ENCODE measurements around the gene MRPS18B.
A peak's percentile ranks its signal among the peaks of the same experiment; 100 is the strongest.

- TF ChIP-seq POLR2AphosphoS5 (IDR thresholded peaks at IDR 0.05; ENCODE audit: low read depth, low read length) = peak; percentile 89
- no peak for TF ChIP-seq CTCF (IDR thresholded peaks at IDR 0.05 in 2 of 3, conservative IDR thresholded peaks at IDR 0.05 in 1 of 3; ENCODE audit: borderline replicate concordance in 1 of 3, insufficient read depth in 1 of 3, low read depth in 2 of 3, low read length in 2 of 3)
- peak; percentile 15 for TF ChIP-seq TCF7L2 (IDR thresholded peaks at IDR 0.05; ENCODE audit: borderline replicate concordance, extremely low read depth, insufficient read depth, insufficient read length)
- no peak for TF ChIP-seq EZH2phosphoT487 (IDR thresholded peaks at IDR 0.05; ENCODE audit: borderline replicate concordance)
- TF ChIP-seq EZH2 (IDR thresholded peaks at IDR 0.05) = no peak
- peak; percentile 48 for TF ChIP-seq POLR2A (IDR thresholded peaks at IDR 0.05; ENCODE audit: borderline replicate concordance, extremely low read depth, insufficient read depth, insufficient read length)
- no peak for TF ChIP-seq REST (IDR thresholded peaks at IDR 0.05; ENCODE audit: low read depth)
- peak; percentile 99 for TF ChIP-seq MAX (IDR thresholded peaks at IDR 0.05)
- TF ChIP-seq RAD21 (IDR thresholded peaks at IDR 0.05; ENCODE audit: low read depth) = no peak
- TF ChIP-seq YY1 (IDR thresholded peaks at IDR 0.05; ENCODE audit: extremely low read depth, insufficient replicate concordance, low read depth, low read length) = peak; percentile 56
- TF ChIP-seq CBX3 (IDR thresholded peaks at IDR 0.05; ENCODE audit: low read depth) = peak; percentile 79
Measured at GRCh38 chr6:30571075-30571761, 46.4 kb upstream of the MRPS18B start, which contains the start of gene ABCF1.
